ENCODE data around the gene TIAM1.

- TF ChIP-seq CTCF (IDR thresholded peaks at IDR 0.05) (no peak), POLR2A (IDR thresholded peaks at IDR 0.05) (no peak)
Measured at GRCh38 chr21:31364253-31364945, 20.3 kb upstream of the TIAM1 start.

All from adrenal gland (tissue), 5 donors.